Suppressor macrophage treated with lipopolysaccharide for 1 hour (primary cell): ENCODE measurements around the gene PCDH15.

ENCODE experiments used
- DNase-seq, 3 donors: peaks; one replicate each; pipeline ENCODE4 v3.0.0-alpha.2; 2020 to 2022

Gene PCDH15

DNA sequence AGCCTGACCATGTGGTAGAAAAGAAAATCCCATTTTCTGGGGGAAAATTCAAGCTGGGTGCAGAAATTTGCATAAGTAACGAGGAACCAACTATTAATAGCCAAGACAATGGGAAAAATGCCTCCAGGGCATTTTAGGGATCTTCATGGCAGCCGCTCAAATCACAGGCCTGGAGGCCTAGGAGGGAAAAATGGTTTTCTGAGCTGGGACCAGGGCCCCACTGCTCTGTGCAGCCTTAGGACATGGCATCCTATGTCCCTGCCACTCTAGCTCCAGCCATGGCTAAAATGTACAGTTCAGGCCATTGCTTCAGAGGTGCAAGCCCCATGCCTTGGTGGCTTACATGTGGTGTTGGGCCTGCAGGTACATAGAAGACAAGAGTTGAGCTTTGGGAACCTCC is 459.0 kb downstream of the PCDH15 start:
- DNase-seq, result no peak

DNA sequence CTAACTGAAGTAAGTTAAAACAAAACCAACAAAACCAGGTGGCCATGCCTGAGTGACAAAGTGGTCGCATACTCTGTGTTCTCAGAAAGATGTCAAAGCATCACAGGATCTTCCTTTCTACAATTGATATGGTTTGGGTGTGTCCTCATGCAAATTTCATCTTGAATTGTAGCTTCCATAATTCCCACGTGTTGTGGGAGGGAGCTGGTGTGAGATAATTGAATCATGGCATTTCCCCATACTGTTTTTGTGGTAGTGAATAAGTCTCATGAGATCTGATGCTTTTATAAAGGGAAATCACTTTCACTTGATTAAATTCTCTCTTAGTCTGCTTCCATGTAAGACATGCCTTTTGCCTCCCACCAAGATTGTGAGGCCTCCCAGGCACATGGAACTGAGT is 465.7 kb downstream of the PCDH15 start:
- no peak for DNase-seq

DNA sequence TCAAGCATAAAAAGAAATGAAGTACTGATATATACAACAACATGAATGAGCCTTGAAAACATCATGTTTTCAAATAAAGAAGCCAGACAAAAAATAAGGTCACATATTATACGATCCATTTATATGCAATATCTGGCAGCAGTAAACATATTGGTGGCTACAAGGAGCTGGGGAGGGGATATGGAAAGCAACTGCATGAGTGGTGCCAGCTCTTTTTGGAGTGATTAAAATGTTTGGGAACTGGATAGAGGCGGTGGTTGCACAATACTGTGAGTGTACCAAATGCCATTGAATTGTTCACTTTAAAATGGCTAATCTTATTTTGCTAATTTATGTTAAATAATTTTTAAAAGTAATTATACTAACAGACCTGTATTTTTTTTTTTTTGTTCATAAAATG is 481.7 kb downstream of the PCDH15 start:
- no peak for DNase-seq

DNA sequence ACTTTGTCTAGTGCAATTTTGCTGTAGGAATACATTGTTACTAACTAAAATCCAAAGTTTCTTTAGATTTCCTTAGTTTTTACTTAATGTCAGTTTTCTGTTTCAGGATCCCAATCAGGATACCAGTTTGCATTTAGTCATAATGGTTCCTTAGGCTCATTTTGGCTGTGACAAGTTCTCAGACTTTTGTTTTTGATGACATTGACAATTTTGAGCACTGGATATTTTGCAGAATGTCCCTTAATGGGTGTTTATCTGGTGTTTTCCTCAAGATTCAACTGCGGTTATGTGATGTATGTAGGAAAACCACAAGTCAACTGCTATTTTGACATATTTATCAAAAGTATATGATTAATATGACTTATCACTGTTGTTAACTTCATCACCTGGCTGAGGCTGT is 482.6 kb downstream of the PCDH15 start:
- no peak for DNase-seq

DNA sequence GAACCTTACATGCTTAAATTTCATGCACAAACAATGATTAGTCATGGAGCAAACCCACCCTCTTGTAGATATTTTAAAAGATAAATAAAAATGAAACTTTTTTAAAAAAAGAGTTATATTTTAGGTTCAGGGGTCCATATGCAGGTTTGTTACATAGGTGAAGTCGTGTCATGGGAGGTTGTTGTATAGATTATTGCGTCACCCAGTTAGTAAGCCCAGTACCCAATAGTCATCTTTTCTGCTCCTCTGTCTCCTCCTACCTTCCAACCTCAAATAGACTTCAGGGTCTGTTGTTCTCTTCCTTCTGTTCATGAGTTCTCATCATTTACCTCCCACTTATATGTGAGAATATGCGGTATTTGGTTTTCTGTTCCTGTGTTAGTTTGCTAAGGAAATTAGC is 486.6 kb downstream of the PCDH15 start:
- no peak for DNase-seq

DNA sequence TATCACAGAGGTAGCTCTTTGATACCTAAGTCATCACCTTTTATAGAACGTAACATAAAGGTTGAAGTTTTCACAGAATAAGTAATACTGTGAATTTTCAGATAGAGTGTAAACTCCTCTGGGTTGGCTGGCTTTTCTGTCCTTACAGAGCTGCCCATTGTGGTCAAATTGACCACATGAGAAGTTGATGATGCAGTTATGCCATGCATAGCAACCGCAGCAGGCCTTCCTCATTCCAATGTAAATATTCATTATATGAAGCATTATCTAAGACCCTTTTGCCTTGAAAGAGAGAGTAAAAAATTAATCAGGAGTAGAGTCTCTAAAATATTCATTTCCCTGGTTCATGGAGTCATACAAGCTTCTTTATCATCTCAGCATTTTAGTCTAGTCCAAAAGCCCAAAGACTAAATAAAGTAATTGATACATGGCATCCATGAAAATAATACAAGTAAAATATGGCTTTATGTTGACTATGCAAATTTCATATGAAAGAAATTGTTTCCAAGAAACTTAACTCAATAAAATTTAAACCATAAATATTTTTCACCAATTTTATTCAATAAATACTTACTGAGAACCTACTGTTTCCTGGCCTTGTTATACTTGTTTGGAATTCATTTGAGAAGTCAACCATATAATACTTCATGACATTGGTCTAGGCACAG is 516.4 kb downstream of the PCDH15 start:
- no peak for DNase-seq

DNA sequence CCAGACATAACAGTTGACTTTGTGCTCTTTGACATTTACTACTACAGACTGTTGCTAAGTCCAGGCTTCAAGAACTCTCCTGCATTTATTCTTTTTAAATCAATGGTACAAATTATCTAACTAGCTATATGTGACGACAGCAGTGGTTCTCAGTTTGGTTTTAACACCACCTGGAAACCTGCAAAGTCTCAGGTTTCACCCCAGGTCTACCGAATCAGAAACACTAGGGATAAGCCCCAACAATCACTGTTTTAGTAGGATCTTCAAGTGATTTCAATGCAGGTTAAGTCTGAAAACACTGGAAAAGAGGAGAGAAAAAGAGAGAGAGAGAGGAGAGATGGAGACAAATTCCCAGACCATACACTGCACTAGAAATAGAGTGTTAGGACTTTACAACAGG is 519.0 kb downstream of the PCDH15 start:
- no peak for DNase-seq

DNA sequence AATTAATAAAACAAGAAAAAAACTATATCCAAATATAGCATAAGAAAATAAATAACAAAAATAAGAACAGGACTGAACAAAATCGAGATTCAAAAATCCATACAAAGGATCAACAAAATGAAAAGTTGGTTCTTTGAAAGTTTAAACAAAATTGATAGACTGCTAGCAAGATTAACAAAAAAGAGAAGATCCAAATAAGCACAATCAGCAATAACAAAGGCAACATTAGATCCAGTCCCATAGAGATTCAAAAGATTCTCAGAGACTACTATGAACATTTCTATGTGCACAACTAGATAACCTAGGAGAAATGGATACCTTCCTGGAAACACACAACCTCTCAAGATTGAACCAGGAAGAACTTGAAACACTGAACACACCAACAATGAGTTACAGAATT is 534.6 kb downstream of the PCDH15 start:
- no peak for DNase-seq

DNA sequence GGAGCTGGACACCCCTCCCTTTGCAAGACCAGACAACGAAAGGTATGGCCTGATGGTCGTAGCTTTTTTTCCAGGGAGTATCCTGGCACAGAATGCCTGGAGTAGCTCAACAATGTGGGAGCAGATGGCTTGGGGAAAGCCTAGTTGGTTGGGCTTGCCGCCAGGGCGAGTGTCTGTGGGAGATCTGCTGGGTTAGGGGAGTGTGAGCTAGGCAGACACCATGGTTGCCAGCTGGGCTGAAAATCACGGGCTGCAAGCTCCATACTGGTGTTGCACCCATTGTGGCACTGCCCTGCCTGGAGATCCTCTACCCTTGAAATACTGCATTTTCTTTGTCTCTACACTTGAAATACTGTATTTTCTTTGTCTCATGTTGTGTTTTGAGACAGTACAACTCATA is 538.3 kb downstream of the PCDH15 start:
- DNase-seq, result no peak

DNA sequence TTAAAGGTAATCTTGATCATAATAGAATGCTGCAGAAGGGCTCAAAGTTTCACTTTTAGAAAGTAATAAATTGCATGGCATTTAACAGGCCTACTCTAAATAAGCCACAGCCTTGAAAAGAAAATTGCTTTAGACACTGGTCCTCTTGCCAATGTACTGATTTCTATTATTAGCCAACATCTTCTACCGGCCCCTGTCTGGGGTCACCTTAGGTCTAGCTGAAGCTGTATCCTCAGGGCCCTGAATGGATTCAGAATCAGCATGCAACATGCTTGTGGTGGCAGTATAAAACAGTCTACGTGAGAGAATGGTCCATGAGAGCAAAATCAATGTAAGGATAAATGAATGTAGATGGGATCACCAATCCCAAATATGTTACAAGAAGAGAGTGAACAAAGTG is 541.9 kb downstream of the PCDH15 start:
- DNase-seq, result no peak

DNA sequence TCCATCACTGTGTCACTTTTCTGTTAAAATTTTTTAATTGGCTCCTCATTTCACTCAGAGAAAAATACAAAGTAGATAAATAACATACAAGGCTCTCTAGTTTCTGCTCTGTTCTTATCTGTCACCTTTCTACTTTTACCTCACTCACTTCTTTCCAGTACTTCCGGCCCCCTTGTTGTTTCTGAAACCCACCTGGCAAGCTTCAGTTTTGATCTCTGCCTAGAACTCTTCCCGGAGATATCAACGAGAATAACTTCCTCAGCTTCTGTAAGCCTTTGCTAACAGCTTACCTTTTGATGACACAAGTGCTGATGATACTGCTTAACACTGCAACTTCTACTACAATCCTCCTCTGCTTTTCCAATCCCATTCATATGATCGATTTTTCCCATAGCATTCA is 566.2 kb downstream of the PCDH15 start:
- DNase-seq, result no peak

DNA sequence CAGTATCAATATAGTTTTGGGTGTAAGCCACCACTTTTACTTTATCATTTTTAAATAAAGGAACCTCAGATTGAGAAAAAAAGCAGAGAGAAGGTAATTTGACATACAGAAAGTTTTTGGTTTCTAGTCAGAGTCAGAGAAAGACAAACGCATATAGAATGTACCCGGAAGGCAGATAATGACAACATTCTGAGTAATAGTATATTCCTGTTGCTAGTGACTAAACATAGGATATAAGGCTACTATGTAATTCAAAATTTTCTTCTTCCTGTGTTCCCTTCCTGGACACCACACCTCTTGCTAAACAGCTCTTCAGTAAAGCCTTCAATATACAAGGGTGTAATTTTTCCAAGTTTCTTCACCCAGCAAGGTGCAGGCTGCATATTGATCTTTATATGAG is 597.6 kb downstream of the PCDH15 start:
- no peak for DNase-seq

DNA sequence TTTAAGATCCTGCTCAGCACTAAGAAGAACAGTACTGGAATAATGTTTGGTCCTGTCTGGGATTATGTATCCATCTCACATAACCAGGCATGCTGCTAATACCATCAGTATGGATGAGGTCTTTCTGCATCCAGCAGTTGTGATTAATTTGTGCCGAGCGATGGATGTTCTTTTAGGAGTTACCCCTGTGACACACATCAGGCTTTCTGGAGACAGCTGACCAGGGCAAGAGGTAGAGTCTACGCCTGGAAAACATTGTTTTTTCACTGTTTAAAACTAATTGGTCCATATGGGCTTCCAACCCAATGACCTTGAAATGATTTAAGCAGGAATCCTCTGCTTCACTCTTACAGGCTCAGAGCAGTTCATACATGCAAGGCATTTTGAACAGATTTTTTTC is 603.0 kb downstream of the PCDH15 start:
- DNase-seq, result no peak

DNA sequence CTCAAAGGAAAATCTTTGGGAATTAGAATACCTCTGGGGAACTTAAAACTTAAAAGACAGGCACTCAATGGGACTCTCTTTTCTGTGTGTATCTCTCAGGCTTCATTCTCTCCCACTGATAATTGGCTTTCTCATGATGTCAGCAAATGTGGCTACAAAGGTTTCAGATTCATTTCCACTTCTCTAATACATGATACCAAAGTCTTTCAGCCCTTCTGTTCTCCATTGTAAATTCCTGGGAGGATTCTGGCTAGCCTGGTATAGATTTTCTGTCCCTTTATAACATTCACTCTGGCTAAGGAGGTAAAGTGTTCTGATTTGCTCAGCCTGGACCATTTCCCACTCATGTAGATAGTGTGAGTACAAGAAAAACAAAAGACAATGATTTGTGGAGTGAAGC is 606.2 kb downstream of the PCDH15 start:
- DNase-seq, result no peak

DNA sequence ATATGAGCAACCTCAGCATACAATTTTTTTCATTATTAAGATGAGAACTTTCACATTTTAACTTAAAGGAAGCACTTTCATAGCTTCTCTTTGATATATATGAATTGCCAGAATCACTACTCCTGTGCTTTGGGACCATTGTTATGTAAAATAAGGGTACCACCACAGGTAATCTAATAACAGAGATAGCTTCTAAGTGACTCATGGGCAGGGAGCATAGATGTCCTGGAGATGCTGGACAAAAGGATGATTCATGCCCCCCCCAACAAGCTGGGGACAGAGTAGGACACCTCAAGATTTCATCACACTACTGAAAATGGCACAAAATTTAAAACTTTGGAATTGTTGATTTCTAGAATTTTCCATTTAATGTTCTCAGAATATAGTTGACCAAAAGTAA is 641.1 kb downstream of the PCDH15 start:
- DNase-seq, result no peak

DNA sequence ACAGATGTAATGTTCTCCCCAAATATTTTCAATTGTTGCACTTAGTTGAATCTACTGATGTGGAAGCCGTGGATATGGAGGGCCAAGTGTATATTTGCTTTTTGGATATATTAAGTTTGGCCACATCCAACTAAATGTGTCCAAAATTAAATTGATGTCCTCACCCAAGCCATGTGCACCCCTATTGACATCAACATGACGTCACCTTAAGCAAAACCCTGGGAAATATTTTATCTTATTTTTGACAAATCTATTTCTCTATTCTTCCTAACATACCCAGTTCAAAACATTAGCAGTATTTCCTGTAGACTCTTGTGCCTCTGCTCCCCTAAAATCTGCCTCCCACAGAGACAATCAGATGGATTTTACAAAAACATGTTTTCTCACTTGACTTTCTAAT is 652.5 kb downstream of the PCDH15 start:
- no peak for DNase-seq

DNA sequence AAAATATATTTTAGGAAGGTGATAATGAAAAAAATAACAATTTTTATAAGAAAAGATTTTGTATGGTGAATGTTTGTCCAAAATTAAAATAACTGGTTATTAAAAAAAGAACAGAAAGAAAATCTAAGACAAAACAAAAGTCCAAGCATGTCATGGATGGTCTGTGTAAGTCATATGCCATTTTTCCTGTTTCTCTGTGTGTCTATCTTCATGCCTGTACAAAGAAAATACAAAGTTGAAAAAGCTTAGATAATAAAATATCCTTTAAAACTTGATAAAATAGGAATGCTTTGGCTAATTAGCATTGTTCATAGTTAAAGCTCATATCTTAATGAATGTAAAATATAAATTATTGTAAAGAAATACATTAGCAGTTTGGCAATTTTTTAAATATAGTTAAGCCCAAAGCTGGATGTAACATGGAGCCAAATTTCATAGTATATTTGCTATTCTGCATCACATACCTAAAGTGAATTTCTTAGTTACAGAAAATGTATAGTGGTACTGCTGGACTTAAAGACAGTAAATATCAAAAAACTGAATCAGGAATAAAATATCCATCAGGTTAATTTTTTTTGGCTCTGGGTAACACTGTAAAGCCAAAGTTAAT is 661.1 kb downstream of the PCDH15 start:
- no peak for DNase-seq

DNA sequence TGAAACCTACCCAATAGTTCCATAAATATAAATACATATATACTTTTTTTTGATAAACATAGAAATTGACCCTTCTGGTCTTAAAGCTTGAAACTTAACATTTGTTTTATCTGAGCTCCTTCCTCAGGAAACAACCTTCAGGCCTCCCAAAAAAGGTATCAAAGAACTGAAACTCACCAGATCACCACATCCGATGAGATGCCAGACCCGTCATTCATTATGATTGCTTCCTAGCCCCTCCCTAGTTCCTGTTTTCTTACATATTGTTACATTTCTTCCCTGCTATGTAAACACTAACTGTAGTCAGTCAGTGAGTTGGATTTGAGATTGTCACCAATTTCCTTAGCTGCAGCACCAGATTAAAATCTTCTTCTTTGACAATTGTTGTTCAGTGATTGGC is 663.6 kb downstream of the PCDH15 start:
- DNase-seq, result no peak

DNA sequence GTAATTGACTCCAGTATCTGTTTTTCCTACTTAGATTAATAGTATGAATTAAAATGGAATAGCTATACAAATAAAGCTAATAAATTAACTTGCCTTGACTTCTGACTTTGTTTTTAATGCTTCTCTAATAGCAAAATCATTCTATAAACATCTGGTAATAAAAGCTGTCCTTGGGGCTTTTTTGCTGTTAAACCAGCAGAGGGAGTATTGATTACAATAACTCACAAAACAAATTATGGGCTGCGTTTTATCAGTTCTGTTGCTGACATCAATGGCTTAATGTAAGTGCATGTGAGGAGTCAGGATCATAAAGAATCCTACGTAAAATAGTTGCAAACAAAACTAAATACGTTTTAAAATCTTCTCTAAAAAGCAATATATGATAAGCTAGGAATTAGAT is 667.8 kb downstream of the PCDH15 start:
- no peak for DNase-seq

DNA sequence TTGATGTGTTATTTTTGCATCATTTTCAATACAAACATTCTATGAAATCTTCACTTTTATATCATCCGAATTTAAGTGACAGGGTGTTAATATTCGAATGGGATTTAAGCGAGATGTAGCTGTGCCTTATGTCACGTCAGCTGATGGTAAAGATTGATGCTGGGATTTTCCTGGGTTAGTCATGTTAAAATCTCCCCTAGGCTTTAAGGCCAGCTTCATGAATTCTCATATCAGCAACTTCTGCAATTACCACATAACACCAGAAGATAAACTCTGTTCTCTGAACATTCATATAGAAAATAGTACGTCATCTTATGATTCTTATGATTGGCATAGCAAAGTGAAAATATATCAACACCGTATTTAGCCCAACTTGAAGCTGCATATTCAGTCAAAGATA is 669.2 kb downstream of the PCDH15 start:
- DNase-seq, result no peak

DNA sequence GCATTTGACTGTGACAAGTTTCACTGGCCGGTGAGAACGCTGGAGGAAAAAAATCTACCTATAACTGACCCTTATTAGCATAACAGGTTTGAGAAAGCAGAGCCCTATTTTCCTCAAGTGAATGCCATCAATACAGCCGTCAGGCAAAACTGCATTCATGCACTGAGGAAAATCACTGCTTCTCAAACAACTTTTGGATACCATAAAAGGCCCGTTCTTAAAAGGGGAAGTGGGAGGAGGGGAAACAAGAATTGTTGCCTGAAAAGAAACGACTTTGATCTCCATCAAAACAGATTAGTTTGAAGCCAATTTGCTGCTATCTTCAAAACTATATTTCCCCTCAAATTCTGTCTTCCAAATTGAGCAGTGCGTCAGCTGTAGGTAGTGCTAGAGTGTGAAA is 670.6 kb downstream of the PCDH15 start:
- DNase-seq, result no peak

DNA sequence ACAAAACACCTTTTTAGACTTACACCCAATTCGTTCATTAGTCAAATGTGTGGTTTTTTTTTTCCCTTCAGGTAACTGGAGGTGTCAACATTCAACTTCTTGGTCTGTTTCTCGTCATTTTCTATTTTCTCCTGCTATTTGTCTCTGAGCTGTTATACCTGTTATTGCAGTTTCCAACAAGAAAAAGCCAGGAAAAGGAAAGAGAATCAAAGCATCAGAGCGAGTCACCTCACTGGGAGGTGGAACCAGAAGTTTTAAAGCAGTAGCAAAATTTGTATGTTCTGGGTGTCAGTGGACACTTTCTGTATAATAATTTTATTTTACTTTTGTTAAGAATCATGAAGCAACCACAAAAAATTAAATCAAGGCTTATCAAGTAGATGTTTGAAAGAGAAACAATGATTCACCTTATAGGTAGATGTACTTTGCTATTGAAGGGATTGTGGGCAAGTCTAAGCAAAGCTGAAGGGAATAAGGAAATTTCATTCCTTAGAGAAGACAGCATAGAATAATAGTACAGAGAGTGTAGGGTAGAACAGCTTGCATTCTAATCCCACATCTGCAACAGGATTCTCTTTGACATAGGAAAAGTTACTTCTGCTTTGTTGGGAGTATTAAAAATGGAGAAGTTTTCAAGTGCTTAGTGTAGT is 675.8 kb downstream of the PCDH15 start:
- no peak for DNase-seq

DNA sequence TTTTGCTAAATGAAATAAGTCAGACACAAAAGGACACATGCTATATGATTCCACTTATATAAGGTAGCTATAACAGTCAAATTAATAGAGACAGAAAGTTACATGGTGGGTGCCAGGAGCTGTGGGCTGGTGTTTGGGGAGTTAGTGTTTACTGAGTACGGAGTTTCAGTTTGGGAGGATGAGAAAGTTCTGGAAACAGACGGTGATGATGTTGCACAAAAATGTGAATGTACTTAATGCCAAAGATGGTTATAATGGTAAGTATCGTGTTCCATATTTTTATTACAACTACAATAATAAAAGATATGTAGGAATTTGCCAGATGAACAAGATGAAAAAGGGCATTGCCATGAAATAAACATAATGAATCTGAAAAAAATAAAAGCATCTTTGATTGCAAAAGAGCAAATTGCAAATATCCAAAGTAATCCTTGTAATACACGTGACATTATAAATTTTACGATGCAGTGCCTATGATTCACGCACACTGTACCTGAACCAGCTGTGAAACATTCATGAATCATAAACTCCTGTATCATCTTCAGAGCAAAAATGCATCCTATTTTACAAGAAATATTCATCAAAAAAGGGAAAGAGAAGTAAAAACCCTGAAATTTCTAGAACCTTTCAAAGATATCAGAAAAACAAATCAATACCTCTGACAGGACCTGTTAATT is 676.7 kb downstream of the PCDH15 start:
- DNase-seq, result no peak

DNA sequence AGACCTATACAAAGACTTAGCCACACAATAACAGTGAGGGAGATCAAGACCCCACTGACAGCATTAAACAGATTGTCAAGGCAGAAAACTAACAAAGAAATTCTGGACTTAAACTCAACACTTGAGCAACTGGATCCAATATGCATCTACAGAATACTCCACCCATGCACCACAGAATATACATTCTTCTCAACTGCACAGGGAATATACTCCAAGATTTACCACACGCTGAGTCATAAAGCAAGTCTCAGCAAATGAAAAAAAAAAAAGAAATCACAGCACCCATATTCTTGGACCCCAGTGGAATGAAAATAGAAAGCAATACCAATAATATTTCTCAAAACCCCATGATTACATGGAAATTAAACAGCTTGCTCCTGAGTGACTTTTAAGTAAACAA is 680.2 kb downstream of the PCDH15 start:
- DNase-seq, result no peak
